Stromal cell of bone marrow (primary cell): ENCODE data around the gene PEDS1.
"Not testable (repeated sequence)": the region's sequence is repeated elsewhere in the genome, so short reads cannot be mapped to it uniquely, and the experiment has no call there.

ENCODE experiments used
- DNase-seq: peaks from one replicate; pipeline ENCODE4 v3.0.0-alpha.2; 2012; ENCODE audit warnings: low read depth

Gene PEDS1

GRCh38 chr20:50135157-50135556 lies 18.4 kb downstream of the PEDS1 start:
- DNase-seq, result not testable (repeated sequence)

- no peak for DNase-seq
Observed at GRCh38 chr20:50133474-50134217, 19.9 kb downstream of the PEDS1 start.

DNA sequence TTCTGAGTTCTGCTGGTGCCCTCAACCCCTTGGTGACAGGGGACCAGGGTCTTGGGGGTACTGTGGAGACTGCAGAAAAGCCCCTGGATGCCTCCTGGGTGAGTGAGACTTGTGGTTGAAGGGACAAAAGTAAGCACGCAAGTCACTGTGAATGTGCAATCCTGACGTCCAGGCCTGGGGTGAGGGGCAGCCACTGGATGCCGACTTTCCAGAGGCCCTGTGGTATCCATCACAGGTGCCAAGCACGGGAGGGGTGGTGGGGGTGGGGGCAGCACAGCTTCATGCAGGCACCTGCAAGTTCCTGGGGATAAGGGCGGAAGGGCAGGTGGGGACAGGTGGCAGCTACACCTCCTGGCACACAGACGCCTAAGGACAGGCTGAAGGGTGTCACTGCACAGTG lies 20.5 kb downstream of the PEDS1 start:
- no peak for DNase-seq

DNA sequence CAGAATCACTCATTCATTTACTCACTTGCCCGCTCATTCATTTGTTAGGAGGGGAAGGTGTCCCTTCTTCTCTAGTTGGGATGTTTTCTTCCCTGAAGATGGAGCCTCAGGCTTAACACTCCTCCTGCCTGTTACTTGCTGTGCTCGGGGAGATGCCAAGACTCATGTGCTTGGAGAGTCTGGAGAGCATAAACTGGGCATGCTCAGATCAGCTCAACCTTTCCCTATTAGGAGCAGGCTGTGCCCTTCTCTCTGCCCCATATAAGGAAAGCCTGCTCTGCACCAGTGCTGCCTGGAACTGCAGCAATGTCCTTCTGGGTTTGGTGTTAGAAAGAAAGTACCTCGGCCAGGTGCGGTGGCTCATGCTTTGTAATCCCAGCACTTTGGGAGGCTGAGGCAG lies 22.5 kb downstream of the PEDS1 start:
- no peak for DNase-seq

DNA sequence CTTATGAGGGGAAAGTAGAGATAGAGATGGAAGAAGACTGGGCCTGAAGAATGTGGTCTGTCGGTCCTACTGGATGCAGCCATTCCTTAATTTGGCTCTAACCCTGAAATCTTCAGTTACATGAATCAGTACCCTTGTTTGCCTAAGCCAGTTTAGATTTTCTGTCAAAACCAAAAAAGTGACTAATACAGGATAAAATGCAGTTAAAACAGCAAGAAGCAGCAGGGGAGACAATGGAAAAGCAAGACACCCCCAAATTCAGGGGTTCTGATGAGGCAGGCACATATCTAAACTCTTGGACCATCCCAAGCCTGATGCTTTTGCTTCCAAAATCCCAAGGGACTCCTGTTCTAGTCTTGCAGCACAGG lies 23.2 kb downstream of the PEDS1 start:
- no peak for DNase-seq

- DNase-seq, result no peak
Observed at GRCh38 chr20:50129662-50130355, 23.7 kb downstream of the PEDS1 start.

DNA sequence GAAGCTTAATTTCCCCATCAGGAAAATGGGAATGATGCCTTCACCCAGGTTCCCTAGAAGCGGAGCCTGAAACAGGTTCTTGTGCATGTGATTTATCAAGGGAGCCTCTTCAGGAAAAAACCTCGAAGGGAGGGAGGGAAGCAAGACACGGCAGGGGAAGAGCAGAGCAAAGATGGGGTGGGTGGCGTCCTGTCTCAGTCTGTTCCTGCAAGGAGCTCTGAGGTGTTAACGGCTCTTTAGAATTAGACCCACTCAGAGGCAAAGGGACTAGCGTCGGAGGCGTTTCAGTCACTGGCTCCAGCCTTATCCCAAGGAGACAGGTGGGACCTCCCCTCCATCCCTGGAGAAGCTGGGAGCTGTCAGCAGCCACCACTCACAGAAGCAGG lies 25.0 kb downstream of the PEDS1 start:
- DNase-seq, result no peak

DNA sequence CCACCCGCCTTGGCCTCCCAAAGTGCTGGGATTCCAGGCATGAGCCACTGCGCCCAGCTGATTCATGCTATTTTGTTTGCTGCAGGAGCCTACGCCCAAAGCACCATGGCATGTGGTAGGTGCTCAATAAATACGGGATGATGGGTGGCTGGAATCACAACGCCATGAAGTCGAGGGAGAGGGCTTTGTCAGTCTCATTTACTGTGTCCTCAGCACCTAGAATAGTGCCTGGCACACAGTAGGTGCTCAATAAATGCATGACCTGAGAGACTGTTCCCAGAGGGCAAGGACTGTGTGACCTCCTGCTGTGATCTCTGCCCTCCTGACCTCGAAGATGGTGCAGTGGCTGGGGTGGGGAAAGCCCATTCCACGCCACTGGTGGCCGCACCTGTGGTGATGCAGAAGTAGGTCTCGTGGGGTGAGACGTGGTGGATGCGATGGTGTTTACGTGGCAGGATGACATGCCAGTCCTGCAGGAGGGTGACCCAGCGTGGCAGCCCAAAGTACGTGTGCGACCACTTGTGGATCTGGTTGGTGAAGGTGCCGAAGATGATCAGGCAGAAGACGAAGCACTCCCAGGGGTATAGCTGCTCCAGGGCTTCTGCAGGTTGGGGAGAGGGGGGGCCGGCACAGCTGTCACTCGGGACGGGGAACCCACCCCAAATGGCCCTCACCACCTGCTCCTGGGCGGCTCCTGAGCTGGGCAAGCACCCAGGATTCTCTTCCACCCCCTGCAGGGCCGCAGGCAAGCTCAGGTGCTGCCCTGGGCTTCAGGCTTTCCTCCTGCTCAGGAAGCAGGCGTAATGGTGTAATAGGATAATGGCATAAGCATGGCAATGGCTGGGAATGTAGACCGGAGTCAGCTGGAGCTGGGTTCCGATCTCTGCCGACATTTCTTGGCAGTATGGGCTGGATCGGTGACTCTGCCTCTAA lies 25.7 kb downstream of the PEDS1 start:
- DNase-seq, result no peak

DNA sequence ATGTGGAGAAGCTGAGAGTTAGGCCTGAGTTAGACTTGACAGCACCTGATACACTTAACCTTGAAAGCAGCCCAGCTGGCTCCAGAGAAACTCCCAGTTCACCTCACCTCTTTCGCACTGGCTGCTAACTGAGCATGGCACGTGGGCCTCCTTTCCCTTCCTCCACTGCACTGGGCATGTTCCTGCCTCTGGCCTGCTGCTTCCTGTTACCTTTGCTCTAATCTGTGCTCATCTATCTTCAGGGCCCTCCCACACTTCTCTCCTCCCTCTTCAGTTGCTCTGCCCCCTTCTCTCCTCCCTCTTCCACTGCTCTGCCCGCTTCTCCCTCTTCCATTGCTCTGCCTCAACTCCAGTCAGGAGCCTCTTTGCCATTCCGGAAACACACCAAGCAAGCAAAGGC lies 26.9 kb downstream of the PEDS1 start:
- DNase-seq, result no peak

GRCh38 chr20:50125279-50125678 lies 28.2 kb downstream of the PEDS1 start:
- no peak for DNase-seq

DNA sequence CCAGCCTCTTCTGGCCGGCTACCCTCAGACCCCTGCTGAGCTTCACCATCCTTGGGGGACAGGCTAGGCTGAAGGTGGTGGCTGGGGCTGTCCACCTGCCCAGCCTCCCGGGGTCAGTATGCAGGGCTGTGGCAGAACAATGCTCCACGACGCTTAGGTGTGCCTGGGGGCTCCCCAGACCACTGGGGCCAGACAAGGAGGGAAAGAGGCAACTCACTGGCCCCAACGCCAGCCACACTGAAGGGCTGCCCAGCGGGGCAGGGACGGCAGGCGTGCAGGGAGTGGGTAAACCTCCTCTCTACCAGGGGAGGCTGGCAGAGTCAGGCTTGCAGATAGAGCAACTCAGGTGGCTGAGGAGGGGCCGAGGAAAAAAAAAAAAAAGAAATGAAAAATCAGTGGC lies 29.0 kb downstream of the PEDS1 start:
- DNase-seq, result no peak

DNA sequence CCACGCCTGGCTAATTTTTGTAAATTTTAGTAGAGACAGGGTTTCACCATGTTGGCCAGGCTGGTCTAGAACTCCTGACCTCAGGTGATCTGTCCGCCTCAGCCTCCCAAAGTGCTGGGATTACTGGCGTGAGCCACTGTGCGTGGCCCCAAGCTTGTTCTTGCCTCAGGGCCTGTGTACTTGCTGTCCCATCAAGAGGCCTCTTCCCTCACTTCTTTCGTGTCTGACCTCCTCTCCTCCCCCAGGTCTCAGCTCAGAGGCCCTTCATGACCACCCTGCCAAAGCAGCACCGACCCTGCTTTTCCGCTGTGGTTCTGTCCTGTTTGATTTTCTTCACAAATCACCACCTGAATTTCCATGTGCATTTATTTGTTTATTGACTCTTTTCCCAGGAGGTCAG lies 30.1 kb downstream of the PEDS1 start:
- DNase-seq, result no peak

- no peak for DNase-seq
Observed at GRCh38 chr20:50122763-50123162, 30.8 kb downstream of the PEDS1 start.

DNA sequence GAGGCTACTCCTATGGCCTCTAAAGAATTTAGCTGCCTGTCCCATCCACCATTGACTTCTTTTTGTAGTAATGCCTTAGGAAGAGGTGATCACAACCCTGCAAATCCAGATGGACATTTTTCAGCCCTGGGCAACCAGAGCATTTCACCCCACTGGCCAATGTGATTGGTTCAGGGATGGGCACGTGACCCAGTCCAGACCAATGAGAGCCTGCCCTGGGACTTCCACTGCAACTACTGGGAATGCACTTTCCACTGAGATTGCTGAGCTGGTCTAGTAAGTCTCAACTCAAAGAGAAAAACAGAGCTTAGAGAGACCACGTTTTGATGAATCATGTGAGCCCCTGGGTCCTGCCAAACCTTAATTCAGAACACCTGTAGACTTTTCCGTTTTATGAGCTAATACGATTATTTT lies 31.7 kb downstream of the PEDS1 start:
- no peak for DNase-seq

DNA sequence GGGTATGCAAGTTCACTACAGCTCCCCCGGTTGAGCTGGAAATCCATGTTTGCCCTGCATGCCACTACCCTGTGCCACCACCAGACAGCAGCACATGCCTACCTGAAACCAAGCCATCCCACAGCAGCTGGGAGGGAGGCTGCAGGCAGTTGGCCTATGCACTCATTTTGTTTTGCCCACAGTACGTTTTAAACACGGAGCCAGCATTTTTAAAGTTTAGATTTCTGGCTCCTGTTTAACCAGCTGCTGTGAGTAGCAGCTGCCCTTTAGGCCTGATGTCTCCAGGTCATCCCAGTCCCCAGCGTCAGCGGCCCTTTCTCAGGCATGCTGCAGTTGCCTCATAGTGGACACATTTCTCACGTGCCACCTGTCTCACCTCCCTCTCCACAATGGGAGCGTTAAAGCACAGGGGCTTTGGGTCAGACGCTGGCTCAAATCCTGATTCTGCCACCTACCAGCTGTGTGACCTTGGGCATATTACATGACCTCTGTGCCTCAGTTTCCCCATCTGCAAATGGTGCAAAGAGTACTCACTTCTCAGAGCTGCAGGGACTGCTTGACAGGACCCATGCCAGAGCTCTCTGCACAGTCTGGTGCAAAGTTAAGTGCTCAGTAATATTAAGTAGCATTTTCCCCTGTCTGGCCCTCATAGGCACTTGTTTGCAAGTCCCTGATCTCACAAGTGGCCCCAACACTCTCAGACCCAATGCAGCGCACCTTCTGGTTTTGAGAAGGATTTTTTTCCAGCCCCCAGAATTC lies 32.4 kb downstream of the PEDS1 start:
- DNase-seq, result no peak

- DNase-seq, result no peak
Observed at GRCh38 chr20:50118203-50118602, 35.3 kb downstream of the PEDS1 start.

DNA sequence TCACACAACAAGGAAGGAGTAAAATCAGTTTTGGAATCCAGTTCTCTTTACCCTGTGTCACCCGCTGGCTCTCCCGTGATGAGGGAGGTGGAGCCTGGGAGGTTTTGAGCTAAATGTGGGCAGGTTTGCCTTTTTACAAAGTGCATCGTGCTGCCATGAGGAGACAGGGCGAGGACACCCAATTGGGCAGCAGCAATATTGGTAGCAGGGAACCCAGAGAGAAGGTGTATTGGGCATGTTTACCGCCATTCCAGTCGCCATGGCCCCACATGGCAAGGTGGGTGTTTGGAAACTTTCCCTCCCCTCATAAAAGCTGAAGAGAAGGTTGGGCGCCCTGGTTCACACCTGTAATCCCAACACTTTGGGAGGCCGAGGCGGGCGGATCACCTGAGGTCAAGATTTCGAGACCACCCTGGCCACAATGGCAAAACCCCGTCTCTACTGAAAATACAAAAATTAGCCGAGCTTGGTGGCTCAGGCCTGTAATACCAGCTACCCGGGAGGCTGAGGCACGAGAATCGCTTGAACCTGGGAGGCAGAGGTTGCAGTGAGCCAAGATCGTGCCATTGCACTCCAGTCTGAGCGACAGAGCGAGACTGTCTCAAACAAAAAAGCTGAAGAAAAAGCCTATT lies 37.0 kb downstream of the PEDS1 start:
- DNase-seq, result no peak

- peak; percentile 95 for DNase-seq
Observed at GRCh38 chr20:50115591-50116367, 37.7 kb downstream of the PEDS1 start.

GRCh38 chr20:50115041-50115512 lies 38.4 kb downstream of the PEDS1 start:
- DNase-seq, result no peak

- no peak for DNase-seq
Observed at GRCh38 chr20:50113420-50114224, 39.9 kb downstream of the PEDS1 start.
